GM18499 (cell line): ENCODE data around the gene ZBP1.

Experiments
- ATAC-seq: cut with Tn5 transposase; IDR thresholded peaks from one replicate; pipeline ENCODE4 v1.9.1; 2021; ENCODE audit warnings: moderate number of reproducible peaks; ENCODE audit not compliant: insufficient read depth, unreplicated experiment

The ZBP1 gene

DNA sequence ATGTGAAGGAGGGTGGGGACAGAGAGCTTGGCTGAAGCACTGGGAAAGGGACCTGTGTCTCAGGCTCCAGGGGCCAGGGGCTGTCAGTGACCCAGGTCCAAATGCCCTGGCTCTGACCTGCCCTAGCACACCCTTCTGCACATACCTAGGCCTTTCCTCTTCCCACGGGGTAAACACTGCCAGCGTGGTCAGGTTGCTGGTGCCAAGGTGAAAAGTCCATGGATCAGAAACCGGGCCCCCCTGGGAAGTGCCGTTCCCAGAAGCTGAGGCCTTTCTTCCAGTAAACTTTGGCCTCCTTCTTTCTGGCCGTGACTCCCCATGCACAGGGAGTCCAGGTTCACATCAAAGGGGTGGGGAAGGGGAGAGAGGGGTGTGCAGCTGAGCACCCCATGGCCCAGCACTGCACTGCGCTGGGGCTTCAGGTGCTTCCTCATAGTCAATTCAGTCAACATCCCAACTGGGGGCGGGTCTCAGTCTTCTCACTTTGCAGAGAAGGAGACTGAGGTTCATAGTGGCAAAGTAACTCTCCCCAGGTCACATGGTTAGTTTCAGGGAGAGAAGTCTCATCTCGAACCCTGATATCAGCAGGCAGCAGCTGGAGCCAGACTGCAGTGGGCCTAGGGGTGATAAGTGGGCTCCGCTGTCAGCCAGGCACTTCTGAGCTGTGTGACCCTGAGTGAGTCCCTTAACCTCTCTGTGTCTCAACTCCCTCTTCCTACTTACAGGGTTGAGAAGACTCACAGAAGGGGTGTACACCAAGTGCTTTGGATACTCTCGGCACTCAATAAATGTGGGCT is 42.3 kb downstream of the ZBP1 start:
- ATAC-seq = no peak

- no peak for ATAC-seq
Measured at GRCh38 chr20:57576617-57577550, 43.3 kb downstream of the ZBP1 start.

DNA sequence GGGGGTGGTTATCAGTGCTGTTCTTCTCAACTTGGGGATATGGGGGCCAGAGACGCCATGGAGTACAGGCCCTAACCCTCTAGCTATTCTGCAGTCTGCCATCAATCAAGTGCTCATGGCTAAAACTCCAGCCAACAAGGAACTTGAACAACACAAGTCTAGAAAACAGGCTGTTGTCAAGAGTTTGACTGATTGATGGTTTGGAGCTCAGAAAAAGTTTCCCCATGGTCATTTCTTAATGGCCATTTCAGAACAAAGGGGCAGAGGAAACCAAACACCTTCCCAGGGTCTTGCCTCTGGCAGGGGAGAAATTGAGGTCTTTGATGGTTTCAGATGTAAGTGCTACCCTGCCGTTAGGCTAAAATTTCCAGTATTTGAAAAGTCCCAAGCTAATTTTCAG is 44.2 kb downstream of the ZBP1 start:
- no peak for ATAC-seq

GRCh38 chr20:57574954-57575353 is 45.3 kb downstream of the ZBP1 start:
- no peak for ATAC-seq

GRCh38 chr20:57573894-57574293 is 46.3 kb downstream of the ZBP1 start:
- ATAC-seq = no peak

DNA sequence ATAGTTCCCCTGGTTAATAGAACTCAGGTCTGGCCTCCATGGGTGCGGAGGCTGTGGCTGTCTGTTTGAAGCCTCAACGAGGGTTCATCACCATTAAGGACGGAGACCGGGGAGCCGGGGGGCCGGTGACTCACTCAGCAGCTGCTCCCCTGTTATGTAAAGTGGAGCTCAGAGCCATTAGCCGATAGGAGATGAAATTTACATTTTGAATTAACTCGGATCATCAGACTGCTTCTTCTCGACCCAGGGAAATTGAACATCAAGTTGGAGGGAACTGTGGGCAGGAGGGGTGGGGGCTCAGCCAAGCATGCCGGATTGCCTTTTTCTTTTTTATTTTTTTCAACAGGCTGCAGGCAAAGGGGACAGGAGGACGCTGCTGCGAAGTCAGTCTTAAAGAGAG is 47.0 kb downstream of the ZBP1 start:
- no peak for ATAC-seq

GRCh38 chr20:57571782-57572416 is 48.3 kb downstream of the ZBP1 start:
- no peak for ATAC-seq

- ATAC-seq = no peak
Measured at GRCh38 chr20:57570920-57571319, 49.3 kb downstream of the ZBP1 start.

GRCh38 chr20:57570145-57570850 is 49.9 kb downstream of the ZBP1 start:
- ATAC-seq = no peak

GRCh38 chr20:57568960-57569359 is 51.3 kb downstream of the ZBP1 start:
- no peak for ATAC-seq

- no peak for ATAC-seq
Measured at GRCh38 chr20:57568088-57568896, 51.9 kb downstream of the ZBP1 start.

GRCh38 chr20:57567471-57568079 is 52.7 kb downstream of the ZBP1 start:
- ATAC-seq = no peak

DNA sequence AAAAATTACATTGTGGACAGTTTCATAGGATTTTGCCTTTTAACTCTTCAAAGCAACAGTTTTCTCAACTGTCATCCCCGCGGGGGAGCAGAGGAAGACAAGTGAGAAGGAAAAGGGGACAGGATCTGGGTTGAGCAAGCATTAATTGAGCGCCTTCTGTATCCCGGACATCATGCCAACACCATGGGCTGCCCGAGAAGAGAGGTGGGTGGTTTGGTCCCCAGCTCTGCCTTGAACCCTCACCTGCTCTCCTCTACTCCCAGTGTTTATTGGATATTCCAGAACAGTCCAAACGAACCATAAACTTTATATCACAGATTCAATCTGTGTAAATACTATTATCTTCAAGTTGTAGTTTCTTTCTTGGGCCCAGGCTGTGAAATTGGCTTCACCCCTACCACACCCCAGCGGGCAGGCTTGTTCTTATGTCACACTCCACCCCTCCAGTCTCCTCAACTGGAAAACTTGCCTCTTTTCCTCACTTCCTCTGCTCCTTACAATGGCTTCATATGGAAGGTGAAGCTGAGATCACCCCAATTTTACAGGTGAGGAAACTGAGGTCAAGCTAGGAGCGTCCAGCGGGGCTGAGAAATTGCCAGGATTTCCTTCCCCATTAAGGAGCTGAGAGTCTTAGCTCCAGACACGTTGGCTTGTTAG is 53.3 kb downstream of the ZBP1 start:
- no peak for ATAC-seq

GRCh38 chr20:57566399-57566798 is 53.8 kb downstream of the ZBP1 start:
- no peak for ATAC-seq

DNA sequence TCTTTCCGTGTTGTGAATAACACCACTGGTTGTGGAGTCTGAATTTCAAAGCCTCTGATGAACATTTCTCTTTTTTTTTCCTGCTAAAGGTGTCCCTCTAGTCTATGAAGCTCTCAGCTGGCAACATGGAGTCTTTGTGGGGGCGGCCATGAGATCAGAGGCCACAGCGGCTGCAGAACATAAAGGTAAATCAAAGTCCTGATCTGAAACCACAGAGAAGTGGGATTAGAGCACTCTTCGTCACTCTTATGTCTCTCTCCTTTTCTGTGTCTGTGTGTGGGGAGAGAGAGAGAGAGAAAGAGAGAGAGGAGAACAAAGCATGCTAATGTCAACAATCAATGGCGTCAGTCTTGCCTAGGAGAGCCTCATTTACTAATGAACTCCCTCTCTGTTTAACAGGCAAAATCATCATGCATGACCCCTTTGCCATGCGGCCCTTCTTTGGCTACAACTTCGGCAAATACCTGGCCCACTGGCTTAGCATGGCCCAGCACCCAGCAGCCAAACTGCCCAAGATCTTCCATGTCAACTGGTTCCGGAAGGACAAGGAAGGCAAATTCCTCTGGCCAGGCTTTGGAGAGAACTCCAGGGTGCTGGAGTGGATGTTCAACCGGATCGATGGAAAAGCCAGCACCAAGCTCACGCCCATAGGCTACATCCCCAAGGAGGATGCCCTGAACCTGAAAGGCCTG is 55.1 kb downstream of the ZBP1 start:
- ATAC-seq = no peak

DNA sequence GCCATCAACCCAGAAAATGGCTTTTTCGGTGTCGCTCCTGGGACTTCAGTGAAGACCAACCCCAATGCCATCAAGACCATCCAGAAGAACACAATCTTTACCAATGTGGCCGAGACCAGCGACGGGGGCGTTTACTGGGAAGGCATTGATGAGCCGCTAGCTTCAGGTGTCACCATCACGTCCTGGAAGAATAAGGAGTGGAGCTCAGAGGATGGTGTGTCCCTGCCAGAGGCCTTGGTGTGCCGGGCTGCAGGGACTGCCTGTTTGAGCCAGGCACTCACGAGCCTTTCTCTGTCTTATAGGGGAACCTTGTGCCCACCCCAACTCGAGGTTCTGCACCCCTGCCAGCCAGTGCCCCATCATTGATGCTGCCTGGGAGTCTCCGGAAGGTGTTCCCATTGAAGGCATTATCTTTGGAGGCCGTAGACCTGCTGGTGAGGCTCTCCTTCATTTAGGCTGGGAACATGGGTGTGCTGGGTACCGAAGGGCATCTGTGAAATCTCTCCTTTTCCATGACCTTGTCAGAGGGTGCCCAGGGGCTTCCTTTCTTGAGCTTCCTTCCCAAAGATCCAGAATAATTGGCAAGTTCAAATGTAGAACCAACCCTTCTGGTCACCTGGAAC is 55.9 kb downstream of the ZBP1 start:
- no peak for ATAC-seq

- no peak for ATAC-seq
Measured at GRCh38 chr20:57563522-57563921, 56.7 kb downstream of the ZBP1 start.
